HG03558 (cell line): ENCODE measurements around the gene UCN3.
"Not testable (repeated sequence)": the region's sequence is repeated elsewhere in the genome, so short reads cannot be mapped to it uniquely, and the experiment has no call there.

ENCODE experiments used
- ATAC-seq: cut with Tn5 transposase; IDR thresholded peaks from one replicate; pipeline ENCODE4 v1.9.1; 2021; ENCODE audit warnings: moderate number of reproducible peaks; ENCODE audit not compliant: unreplicated experiment; ENCODE audit errors: extremely low read depth

The UCN3 gene

DNA sequence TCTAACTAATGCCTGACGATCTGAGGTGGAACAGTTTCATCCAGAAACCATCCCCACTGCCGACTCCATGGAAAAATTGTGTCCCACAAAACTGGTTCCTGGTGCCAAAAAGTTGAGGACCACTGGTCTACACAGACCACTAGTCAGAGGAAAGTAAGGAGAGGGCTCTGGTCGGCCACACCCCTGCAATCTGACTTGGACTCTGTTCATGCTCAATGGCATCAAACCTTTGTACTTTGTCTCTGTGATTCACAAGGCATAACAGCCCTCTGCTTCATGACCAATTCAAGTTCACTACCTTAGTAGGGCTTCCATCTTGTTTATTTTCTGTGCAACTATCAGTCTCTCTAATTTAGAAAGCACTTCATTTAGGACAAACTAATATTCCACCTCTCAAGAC lies 38.0 kb downstream of the UCN3 start:
- ATAC-seq, result no peak

DNA sequence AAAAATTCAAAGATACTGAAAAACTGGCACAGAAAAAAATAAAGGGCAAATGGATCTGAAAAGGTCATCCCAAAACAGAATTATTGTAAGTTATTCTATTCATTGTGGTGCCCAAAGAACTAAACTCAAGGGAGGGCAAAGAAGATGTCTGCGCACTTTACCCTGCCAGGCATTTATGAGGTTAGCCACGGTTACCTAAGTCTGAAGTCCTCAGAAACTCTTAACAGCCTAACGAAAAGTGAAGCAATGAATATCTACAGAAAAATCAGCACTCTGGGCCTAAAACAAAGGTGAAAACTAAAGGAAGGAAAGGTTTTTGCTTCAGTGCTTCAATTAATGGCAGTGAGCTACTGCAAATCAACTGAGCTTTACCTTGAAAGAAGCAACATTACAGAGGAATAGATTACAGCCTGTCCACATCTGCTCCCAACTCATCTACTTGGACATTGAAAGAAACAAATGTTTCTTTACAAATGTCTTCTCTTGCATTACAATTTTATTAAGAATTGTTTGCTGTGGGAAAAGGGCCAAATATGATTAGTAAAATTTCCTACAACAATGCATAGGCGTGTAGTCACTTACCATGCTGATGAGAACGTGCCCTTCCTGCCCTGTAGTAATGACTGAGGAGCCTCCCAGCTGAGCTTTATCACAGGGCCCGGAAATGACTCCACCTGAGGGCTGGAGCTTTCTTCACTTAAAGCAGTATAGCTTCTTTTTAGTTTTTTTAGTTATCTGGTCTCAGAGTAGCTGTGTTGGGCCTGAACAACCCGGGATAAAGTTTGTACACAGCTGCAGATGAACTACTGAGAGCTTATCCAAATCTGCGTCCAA lies 39.7 kb downstream of the UCN3 start, which contains the start of gene TUBAL3:
TSS of gene TUBAL3 (minus strand) at position 621 of the 834 bp plus-strand sequence. CDS start at position 585, 36 bp downstream.
- ATAC-seq, result no peak

DNA sequence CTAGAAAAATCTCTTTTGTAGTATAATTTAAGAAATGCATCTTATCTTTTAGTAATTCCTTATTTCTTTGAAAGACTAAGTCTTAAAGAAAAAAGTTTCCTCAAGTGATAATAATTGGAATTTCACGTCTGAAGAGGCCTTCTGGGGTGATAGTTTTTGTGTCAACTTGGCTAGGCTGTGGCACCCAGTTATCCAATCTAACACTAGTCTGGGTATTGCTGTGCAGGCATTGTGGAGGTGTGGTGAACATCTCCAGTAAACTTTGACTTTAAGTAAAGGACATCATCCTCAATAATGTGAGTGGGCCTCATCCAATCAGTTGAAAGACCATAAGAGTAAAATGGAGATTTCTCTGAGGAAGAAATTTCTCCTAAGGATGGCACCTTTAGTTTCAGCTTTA lies 42.2 kb downstream of the UCN3 start:
- ATAC-seq, result no peak

GRCh38 chr10:5410787-5411186 lies 46.0 kb downstream of the UCN3 start:
- ATAC-seq, result not testable (repeated sequence)

GRCh38 chr10:5411941-5412276 lies 47.1 kb downstream of the UCN3 start:
- ATAC-seq, result no peak

- peak; percentile 88 for ATAC-seq
These were observed 47.6 kb downstream of the UCN3 start, which contains the start of gene NET1 for GRCh38 chr10:5412277-5412941. TSS of gene NET1 (plus strand) at chr10:5412557. CDS start at chr10:5412693, 136 bp downstream.

DNA sequence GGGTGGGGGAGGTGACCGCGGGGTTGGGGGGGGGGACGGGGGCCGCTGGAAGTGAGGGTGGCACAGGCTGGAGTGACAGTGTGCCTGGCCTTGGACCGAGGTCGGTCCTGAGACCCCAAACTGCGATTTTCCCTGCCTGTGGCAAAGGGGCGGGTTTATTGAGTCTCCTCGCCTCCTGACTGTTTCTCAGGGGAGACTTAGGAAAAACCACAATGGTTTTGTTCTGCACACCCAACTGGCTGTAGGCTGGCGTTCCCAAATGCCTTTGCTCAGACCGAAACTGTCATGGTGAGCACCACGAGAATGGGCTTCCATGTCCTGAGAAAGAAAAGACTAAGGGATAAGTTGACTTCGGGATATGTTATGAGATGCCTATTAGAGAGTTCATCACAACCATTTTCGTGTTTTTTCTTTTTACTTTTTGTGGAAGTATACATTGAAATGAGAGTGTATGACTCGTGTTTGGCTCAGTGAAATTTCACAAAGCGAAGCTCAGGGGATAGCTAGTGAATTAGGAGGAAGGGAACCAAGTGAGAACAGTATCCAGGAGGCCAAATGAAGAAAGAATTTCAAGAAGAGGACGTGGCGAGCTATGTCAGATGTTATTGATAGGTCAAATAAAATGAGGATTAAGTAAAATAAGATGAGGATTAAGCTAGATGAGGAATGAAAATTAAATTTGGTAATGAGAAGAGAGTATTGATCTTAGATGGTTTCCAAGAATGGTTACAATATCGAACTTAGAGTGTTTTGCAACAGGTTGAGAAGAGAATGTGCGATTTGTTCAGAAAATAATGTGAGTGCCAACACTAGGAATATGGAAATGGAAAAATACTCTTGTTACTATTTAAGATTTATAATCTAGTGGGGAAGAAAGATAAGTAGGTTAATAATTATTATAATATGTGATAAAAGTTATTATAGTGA lies 48.5 kb downstream of the UCN3 start:
- no peak for ATAC-seq

GRCh38 chr10:5416981-5417380 lies 52.2 kb downstream of the UCN3 start:
- ATAC-seq, result no peak

GRCh38 chr10:5418584-5418983 lies 53.8 kb downstream of the UCN3 start:
- no peak for ATAC-seq

DNA sequence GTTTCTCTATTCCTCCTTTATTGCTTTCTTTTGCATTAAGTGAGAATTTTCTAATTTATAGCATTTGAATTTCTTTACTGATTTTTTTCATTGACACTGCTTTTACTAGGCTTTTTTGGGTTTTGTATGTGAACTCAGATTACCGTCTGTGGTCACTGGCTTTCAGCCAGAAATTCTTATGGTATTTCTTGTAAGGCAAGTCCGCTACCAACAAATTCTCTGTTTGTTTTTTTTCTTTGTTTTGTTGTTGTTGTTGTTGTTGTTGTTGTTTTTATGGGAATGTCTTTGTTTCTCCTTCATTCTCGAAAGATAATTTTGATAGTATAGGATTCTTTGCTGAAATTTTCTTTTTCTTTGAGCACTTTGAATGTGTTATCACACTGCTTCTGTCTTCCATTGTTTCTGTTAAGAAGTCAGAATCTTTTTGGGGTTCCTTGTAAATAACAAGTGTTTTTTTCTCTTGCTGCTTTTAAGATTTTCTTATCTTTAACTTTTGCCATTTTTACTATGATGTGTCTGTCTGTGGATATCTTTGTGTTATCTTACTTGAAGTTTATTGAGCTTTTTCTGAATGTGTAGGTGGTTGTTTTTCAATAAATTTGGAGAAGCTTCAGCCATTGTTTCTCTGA lies 54.8 kb downstream of the UCN3 start:
- no peak for ATAC-seq

DNA sequence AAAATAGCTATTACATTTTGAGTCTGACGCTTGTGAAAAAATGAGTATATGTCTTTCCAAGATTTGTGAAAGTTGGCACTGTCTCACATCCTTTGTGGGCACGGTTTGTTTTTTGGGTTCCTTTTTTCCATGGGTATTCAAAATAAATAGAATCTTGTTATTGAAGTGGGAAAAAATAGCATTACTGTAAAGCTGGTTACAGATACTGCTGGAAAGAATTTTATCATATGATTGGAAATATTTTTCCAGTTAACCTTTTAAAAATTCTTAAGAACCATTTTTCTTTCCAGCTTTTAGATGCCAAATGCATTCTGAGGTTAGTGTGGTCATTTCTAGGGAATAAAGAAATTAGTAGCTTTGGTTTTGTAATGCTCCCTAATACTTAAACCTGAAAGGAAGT lies 59.0 kb downstream of the UCN3 start:
- no peak for ATAC-seq
